DOHH2 (cell line): ENCODE results near the gene ATR.

Experiments used
- H3F3A ChIP-seq: fragments of 200-600 bp; sonication (generic), shearing (Covaris generic); 2 replicates; pipeline ENCODE4 v1.6.0; 2016; ENCODE audit warnings: antibody characterized with exemption, mild to moderate bottlenecking; ENCODE audit not compliant: control insufficient read depth, insufficient read depth
- H3K27ac ChIP-seq: fragments of 200-600 bp; sonication (generic); 2 replicates; pipeline ENCODE4 v1.5.1; 2014; ENCODE audit warnings: low read depth, mild to moderate bottlenecking, low read length, moderate library complexity
- H3K27me3 ChIP-seq: fragments of 200-600 bp; sonication (generic); 2 replicates; pipeline ENCODE4 v1.6.1; 2014; ENCODE audit warnings: mild to moderate bottlenecking, low read length, mixed read lengths; ENCODE audit not compliant: control insufficient read depth
- H3K36me3 ChIP-seq: fragments of 200-600 bp; sonication (generic); 2 replicates; pipeline ENCODE4 v1.6.1; 2014; ENCODE audit warnings: mild to moderate bottlenecking, low read length, moderate library complexity, mixed read lengths; ENCODE audit not compliant: control insufficient read depth
- H3K4me1 ChIP-seq: fragments of 200-600 bp; sonication (generic); 2 replicates; pipeline ENCODE4 v1.6.1; 2014; ENCODE audit warnings: mild to moderate bottlenecking, low read length, mixed read lengths; ENCODE audit not compliant: control insufficient read depth
- H3K4me2 ChIP-seq: fragments of 200-600 bp; sonication (generic); 2 replicates; pipeline ENCODE4 v1.6.0; 2014; ENCODE audit warnings: mild to moderate bottlenecking, low read length, moderate library complexity
- H3K4me3 ChIP-seq: fragments of 200-600 bp; sonication (generic); 2 replicates; pipeline ENCODE4 v1.5.1; 2014; ENCODE audit warnings: mild to moderate bottlenecking, low read length, mixed read lengths
- H3K79me2 ChIP-seq: fragments of 200-600 bp; sonication (generic); 2 replicates; pipeline ENCODE4 v1.6.1; 2014; ENCODE audit warnings: mild to moderate bottlenecking, low read length, mixed read lengths; ENCODE audit not compliant: control insufficient read depth
- H3K9me2 ChIP-seq: fragments of 200-600 bp; sonication (generic); replicated peaks from 2 replicates; pipeline ENCODE4 v1.6.1; 2014; ENCODE audit warnings: mild to moderate bottlenecking, low read length, mixed read lengths; ENCODE audit not compliant: control insufficient read depth
- H3K9me3 ChIP-seq: fragments of 200-600 bp; sonication (generic); 2 replicates; pipeline ENCODE4 v1.6.1; 2014; ENCODE audit warnings: antibody characterized with exemption, low read length, mixed read lengths; ENCODE audit not compliant: control insufficient read depth, insufficient read depth
- H4K20me1 ChIP-seq: fragments of 200-600 bp; sonication (generic); 2 replicates; pipeline ENCODE4 v1.6.0; 2014; ENCODE audit warnings: low read depth, mild to moderate bottlenecking, antibody characterized with exemption, low read length, moderate library complexity; ENCODE audit not compliant: control insufficient read depth, insufficient read depth
- EZH2phosphoT487 ChIP-seq: fragments of 200-600 bp; sonication (generic); IDR thresholded peaks from 2 replicates; pipeline ENCODE4 v1.6.1; 2017; ENCODE audit warnings: borderline replicate concordance, mild to moderate bottlenecking, antibody characterized with exemption, low read length, moderate library complexity, mixed read lengths
- TF ChIP-seq, protein P1 (sequence below): fragments of 200-600 bp; sonication (generic); IDR thresholded peaks from one replicate; pipeline ENCODE4 v1.5.1; 2014; ENCODE audit warnings: antibody characterized with exemption, mild to moderate bottlenecking, low read depth, low read length; ENCODE audit not compliant: poor library complexity, severe bottlenecking

Gene ATR

DNA sequence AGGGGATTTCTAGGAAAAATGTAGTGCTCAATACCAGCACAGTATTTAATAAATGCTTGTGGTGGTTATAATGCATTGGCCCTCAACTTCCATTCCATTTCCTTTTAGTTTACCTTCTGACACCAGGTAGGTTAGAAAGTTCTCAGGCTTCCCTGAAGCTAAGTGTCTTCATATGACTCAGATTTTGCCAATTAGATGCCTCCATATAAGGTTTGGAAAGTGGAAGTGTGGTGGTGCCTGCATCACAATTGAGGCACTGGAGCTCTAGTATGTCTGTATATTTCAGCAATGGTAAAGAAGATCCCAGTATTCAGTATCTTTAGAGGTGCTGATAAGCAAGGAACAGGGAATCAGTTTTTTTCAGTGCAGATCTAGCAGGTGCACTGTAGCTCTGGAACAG lies 149.0 kb downstream of the ATR start:
- Histone ChIP-seq H3K9me3 (no peaks in the 10 kb centered on the region), H3K4me2 (no peak overlapping the region), H3K36me3 (peaks cover 20% of the 10 kb centered on the region), H3K27me3 (no peaks in the 10 kb centered on the region), H4K20me1 (no peaks in the 10 kb centered on the region), H3K4me3 (no peak overlapping the region), H3K4me1 (no peaks in the 10 kb centered on the region), H3F3A (0 out of 2 replicates have a peak, but pooled peaks cover 3% of the 10 kb centered on the region), H3K79me2 (peaks cover 2% of the 10 kb centered on the region), H3K9me2 (no peaks in the 10 kb centered on the region), H3K27ac (no peak overlapping the region)
- TF ChIP-seq, protein P1, sequence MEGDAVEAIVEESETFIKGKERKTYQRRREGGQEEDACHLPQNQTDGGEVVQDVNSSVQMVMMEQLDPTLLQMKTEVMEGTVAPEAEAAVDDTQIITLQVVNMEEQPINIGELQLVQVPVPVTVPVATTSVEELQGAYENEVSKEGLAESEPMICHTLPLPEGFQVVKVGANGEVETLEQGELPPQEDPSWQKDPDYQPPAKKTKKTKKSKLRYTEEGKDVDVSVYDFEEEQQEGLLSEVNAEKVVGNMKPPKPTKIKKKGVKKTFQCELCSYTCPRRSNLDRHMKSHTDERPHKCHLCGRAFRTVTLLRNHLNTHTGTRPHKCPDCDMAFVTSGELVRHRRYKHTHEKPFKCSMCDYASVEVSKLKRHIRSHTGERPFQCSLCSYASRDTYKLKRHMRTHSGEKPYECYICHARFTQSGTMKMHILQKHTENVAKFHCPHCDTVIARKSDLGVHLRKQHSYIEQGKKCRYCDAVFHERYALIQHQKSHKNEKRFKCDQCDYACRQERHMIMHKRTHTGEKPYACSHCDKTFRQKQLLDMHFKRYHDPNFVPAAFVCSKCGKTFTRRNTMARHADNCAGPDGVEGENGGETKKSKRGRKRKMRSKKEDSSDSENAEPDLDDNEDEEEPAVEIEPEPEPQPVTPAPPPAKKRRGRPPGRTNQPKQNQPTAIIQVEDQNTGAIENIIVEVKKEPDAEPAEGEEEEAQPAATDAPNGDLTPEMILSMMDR: no peak
- no peak for TF ChIP-seq EZH2phosphoT487

DNA sequence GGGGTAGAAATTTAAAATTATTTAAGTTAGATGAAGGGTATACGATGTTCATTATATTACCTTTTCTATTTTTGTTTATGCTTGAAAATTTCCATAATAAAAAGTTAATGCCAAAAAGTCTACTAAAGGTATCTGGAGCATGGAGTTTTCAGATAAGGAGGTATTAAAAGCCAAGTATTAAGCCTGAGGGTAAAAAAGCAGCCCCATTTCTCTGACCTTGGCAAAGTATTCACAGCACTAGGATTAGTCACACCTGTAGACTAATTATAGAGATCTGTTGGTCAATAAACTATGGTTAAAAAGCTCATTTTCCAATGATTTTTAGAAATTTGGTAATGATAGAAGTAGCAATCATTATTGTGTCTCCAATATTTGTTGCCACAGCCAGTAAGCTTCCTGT lies 153.8 kb downstream of the ATR start:
- TF ChIP-seq EZH2phosphoT487: no peak
- TF ChIP-seq, protein P1: no peak
- Histone ChIP-seq H3K27me3 (no peaks in the 10 kb centered on the region), H3K79me2 (no peaks in the 10 kb centered on the region), H4K20me1 (no peaks in the 10 kb centered on the region), H3K4me1 (no peaks in the 10 kb centered on the region), H3K4me3 (no peak overlapping the region), H3F3A (no peaks in the 10 kb centered on the region), H3K4me2 (no peak overlapping the region), H3K27ac (no peak overlapping the region), H3K36me3 (peaks cover 11% of the 10 kb centered on the region), H3K9me3 (no peaks in the 10 kb centered on the region), H3K9me2 (no peaks in the 10 kb centered on the region)

DNA sequence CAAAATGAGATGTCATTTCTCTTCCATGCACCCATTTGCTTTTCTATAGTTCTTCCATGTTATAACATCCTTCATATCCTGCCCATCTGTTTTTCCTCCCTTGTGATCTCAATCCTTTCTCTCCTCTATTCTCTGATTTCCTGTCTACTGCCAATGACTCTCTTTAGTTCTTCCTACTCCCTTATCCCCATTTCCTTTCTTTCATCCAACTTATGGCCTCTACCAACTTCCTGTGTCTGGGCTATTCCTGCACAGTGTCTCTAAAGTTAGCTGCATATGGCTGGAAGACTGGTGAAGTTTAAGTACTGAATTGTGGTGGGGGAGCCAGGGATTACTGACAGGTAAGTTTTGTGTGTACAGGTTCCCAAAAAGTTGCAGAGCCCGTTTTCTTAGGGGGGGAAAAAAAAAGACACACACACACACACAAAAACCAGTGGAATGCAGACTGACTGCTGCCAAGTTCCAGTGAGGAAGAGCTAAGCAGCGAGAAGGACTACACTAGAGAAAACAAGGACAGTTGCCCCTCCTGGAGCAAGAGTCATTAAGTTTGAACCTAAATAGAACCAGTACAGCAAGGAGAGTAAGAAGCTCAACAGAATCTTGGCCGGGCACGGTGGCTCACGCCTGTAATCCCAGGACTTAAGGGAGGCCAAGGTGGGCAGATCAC lies 159.5 kb downstream of the ATR start:
- H3K4me2 ChIP-seq: no peak overlapping the region
- no peaks in the 10 kb centered on the region for H3K4me1 ChIP-seq
- H3K9me2 ChIP-seq: no peaks in the 10 kb centered on the region
- no peaks in the 10 kb centered on the region for H3K79me2 ChIP-seq
- H3K9me3 ChIP-seq: no peaks in the 10 kb centered on the region
- no peak overlapping the region for H3K4me3 ChIP-seq
- no peaks in the 10 kb centered on the region for H3K27me3 ChIP-seq
- H4K20me1 ChIP-seq: no peaks in the 10 kb centered on the region
- no peak for TF ChIP-seq EZH2phosphoT487
- TF ChIP-seq, protein P1: no peak
- no peaks in the 10 kb centered on the region for H3F3A ChIP-seq
- no peak overlapping the region for H3K27ac ChIP-seq
- H3K36me3 ChIP-seq: peaks cover 29% of the 10 kb centered on the region
